Activated naive CD8-positive, alpha-beta T cell (primary cell): Measurements from ENCODE around the gene CEMIP.

Source experiments
- H3K27ac Mint-ChIP-seq: one replicate; pipeline ENCODE4 v1.8.0; 2021; ENCODE audit warnings: mixed read lengths
- H3K27me3 Mint-ChIP-seq: one replicate; pipeline ENCODE4 v1.8.0; 2021; ENCODE audit warnings: mixed read lengths
- H3K36me3 Mint-ChIP-seq: one replicate; pipeline ENCODE4 v1.8.0; 2021; ENCODE audit warnings: mixed read lengths
- H3K4me1 Mint-ChIP-seq: one replicate; pipeline ENCODE4 v1.8.0; 2021; ENCODE audit warnings: low read depth, mixed read lengths
- H3K4me3 Mint-ChIP-seq: one replicate; pipeline ENCODE4 v1.8.0; 2021; ENCODE audit warnings: mild to moderate bottlenecking, mixed read lengths
- H3K9me3 Mint-ChIP-seq: one replicate; pipeline ENCODE4 v1.8.0; 2021; ENCODE audit warnings: low read depth, mixed read lengths

The CEMIP gene

GRCh38 chr15:80785811-80786354 is 6.7 kb downstream of the CEMIP start:
- H3K4me3 Mint-ChIP-seq = no peak overlapping the region
- H3K27ac Mint-ChIP-seq = no peak overlapping the region
- no peaks in the 10 kb centered on the region for H3K36me3 Mint-ChIP-seq
- peaks cover 9% of the 10 kb centered on the region for H3K27me3 Mint-ChIP-seq
- H3K9me3 Mint-ChIP-seq = no peaks in the 10 kb centered on the region
- peaks cover 12% of the 10 kb centered on the region for H3K4me1 Mint-ChIP-seq

- Mint-ChIP-seq H3K4me1 (peaks cover 12% of the 10 kb centered on the region), H3K9me3 (no peaks in the 10 kb centered on the region), H3K27ac (no peak overlapping the region), H3K4me3 (no peak overlapping the region), H3K27me3 (no peaks in the 10 kb centered on the region), H3K36me3 (no peaks in the 10 kb centered on the region)
Observed at GRCh38 chr15:80787316-80787715, 8.1 kb downstream of the CEMIP start.

- H3K27ac Mint-ChIP-seq = no peak overlapping the region
- H3K9me3 Mint-ChIP-seq = no peaks in the 10 kb centered on the region
- H3K4me1 Mint-ChIP-seq = peaks cover 3% of the 10 kb centered on the region
- peaks cover under 1% of the 10 kb centered on the region for H3K27me3 Mint-ChIP-seq
- no peak overlapping the region for H3K4me3 Mint-ChIP-seq
- H3K36me3 Mint-ChIP-seq = no peaks in the 10 kb centered on the region
Observed at GRCh38 chr15:80788536-80788935, 9.4 kb downstream of the CEMIP start.

- Mint-ChIP-seq H3K4me1 (no peaks in the 10 kb centered on the region), H3K36me3 (no peaks in the 10 kb centered on the region), H3K9me3 (no peaks in the 10 kb centered on the region), H3K4me3 (no peak overlapping the region), H3K27me3 (peaks cover 2% of the 10 kb centered on the region), H3K27ac (no peak overlapping the region)
Observed at GRCh38 chr15:80789296-80789695, 10.1 kb downstream of the CEMIP start.

GRCh38 chr15:80789796-80790195 is 10.6 kb downstream of the CEMIP start:
- Mint-ChIP-seq H3K36me3 (no peaks in the 10 kb centered on the region), H3K27ac (no peak overlapping the region), H3K27me3 (peaks cover 2% of the 10 kb centered on the region), H3K9me3 (no peaks in the 10 kb centered on the region), H3K4me3 (no peak overlapping the region), H3K4me1 (no peaks in the 10 kb centered on the region)

GRCh38 chr15:80790236-80790635 is 11.1 kb downstream of the CEMIP start:
- no peaks in the 10 kb centered on the region for H3K4me1 Mint-ChIP-seq
- H3K36me3 Mint-ChIP-seq = no peaks in the 10 kb centered on the region
- no peaks in the 10 kb centered on the region for H3K9me3 Mint-ChIP-seq
- H3K27ac Mint-ChIP-seq = no peak overlapping the region
- H3K4me3 Mint-ChIP-seq = no peak overlapping the region
- H3K27me3 Mint-ChIP-seq = peaks cover 2% of the 10 kb centered on the region

GRCh38 chr15:80791004-80791403 is 11.8 kb downstream of the CEMIP start:
- H3K9me3 Mint-ChIP-seq = no peaks in the 10 kb centered on the region
- H3K4me3 Mint-ChIP-seq = no peak overlapping the region
- no peaks in the 10 kb centered on the region for H3K4me1 Mint-ChIP-seq
- peaks cover 2% of the 10 kb centered on the region for H3K27me3 Mint-ChIP-seq
- no peaks in the 10 kb centered on the region for H3K36me3 Mint-ChIP-seq
- H3K27ac Mint-ChIP-seq = no peak overlapping the region

- no peak overlapping the region for H3K4me3 Mint-ChIP-seq
- no peak overlapping the region for H3K27ac Mint-ChIP-seq
- no peaks in the 10 kb centered on the region for H3K9me3 Mint-ChIP-seq
- no peaks in the 10 kb centered on the region for H3K4me1 Mint-ChIP-seq
- H3K27me3 Mint-ChIP-seq = peaks cover 3% of the 10 kb centered on the region
- no peaks in the 10 kb centered on the region for H3K36me3 Mint-ChIP-seq
Observed at GRCh38 chr15:80796407-80796806, 17.2 kb downstream of the CEMIP start.

- Mint-ChIP-seq H3K4me3 (no peak overlapping the region), H3K27ac (no peak overlapping the region), H3K27me3 (peaks cover 2% of the 10 kb centered on the region), H3K4me1 (peaks cover 9% of the 10 kb centered on the region), H3K9me3 (no peaks in the 10 kb centered on the region), H3K36me3 (no peaks in the 10 kb centered on the region)
Observed at GRCh38 chr15:80798911-80799310, 19.7 kb downstream of the CEMIP start.

- Mint-ChIP-seq H3K4me3 (no peak overlapping the region), H3K27me3 (peaks cover 2% of the 10 kb centered on the region), H3K27ac (no peak overlapping the region), H3K4me1 (peaks cover 21% of the 10 kb centered on the region), H3K9me3 (no peaks in the 10 kb centered on the region), H3K36me3 (no peaks in the 10 kb centered on the region)
Observed at GRCh38 chr15:80800067-80800466, 20.9 kb downstream of the CEMIP start.

GRCh38 chr15:80801891-80802680 is 22.9 kb downstream of the CEMIP start:
- no peak overlapping the region for H3K4me3 Mint-ChIP-seq
- peaks cover 2% of the 10 kb centered on the region for H3K27me3 Mint-ChIP-seq
- peaks cover 34% of the 10 kb centered on the region for H3K4me1 Mint-ChIP-seq
- no peaks in the 10 kb centered on the region for H3K9me3 Mint-ChIP-seq
- no peak overlapping the region for H3K27ac Mint-ChIP-seq
- H3K36me3 Mint-ChIP-seq = no peaks in the 10 kb centered on the region

GRCh38 chr15:80803580-80804525 is 24.7 kb downstream of the CEMIP start:
- Mint-ChIP-seq H3K36me3 (no peaks in the 10 kb centered on the region), H3K4me3 (peak overlapping the region; percentile 3), H3K27me3 (peaks cover 2% of the 10 kb centered on the region), H3K9me3 (no peaks in the 10 kb centered on the region), H3K27ac (peak overlapping the region; percentile 91), H3K4me1 (peaks cover 40% of the 10 kb centered on the region)

GRCh38 chr15:80804970-80805495 is 25.9 kb downstream of the CEMIP start:
- Mint-ChIP-seq H3K36me3 (no peaks in the 10 kb centered on the region), H3K27ac (peak overlapping the region; percentile 91), H3K4me3 (peak overlapping the region; percentile 40), H3K27me3 (no peaks in the 10 kb centered on the region), H3K4me1 (peaks cover 41% of the 10 kb centered on the region), H3K9me3 (no peaks in the 10 kb centered on the region)

- Mint-ChIP-seq H3K9me3 (no peaks in the 10 kb centered on the region), H3K4me1 (peaks cover 8% of the 10 kb centered on the region), H3K36me3 (no peaks in the 10 kb centered on the region), H3K27me3 (peaks cover 4% of the 10 kb centered on the region), H3K4me3 (no peak overlapping the region), H3K27ac (no peak overlapping the region)
Observed at GRCh38 chr15:80811781-80812315, 32.7 kb downstream of the CEMIP start.

GRCh38 chr15:80815106-80815505 is 35.9 kb downstream of the CEMIP start:
- Mint-ChIP-seq H3K36me3 (no peaks in the 10 kb centered on the region), H3K27ac (no peak overlapping the region), H3K27me3 (peaks cover 12% of the 10 kb centered on the region), H3K4me1 (no peaks in the 10 kb centered on the region), H3K9me3 (no peaks in the 10 kb centered on the region), H3K4me3 (no peak overlapping the region)
